ENCODE results near the gene ACSBG1. TPM values are rescaled to one million over a fixed set of nuclear protein-coding genes. Genes with fewer than 3 reads are reported as not detected.

Gene ACSBG1
- total and polyA plus RNA-seq, 2 of the 8 experiments (the other 6 are each of a cell fraction or from before 2014, with no cell fraction given), result 5.4 to 7.1 TPM

- FAIRE-seq (no peak), DNase-seq (ENCODE audit: low read depth in 1 of 2, low spot score in 2 of 2) (no peak)
- Histone ChIP-seq H3K9me3 (ENCODE audit: insufficient read depth in 2 of 2, low read depth in 1 of 2, low read length in 1 of 2) (no peaks in the 10 kb centered on the region), H2BK120ac (replicated peaks; ENCODE audit: low read depth, low read length) (no peak overlapping the region), H3K23me2 (ENCODE audit: low read depth, low read length) (no peaks in the 10 kb centered on the region), H2BK15ac (ENCODE audit: low read length) (no peak overlapping the region), H3K4me1 (replicated peaks in 1 of 4; ENCODE audit: control insufficient read depth in 3 of 4, insufficient read depth in 4 of 4, low read length in 3 of 4) (no peaks in the 10 kb centered on the region), H3K18ac (ENCODE audit: extremely low read depth, low read length) (no peak overlapping the region), H3K4me3 (ENCODE audit: extremely low read depth in 1 of 4, insufficient read depth in 2 of 4, low read depth in 3 of 4, low read length in 4 of 4) (no peak overlapping the region), H3K4me2 (ENCODE audit: insufficient read depth in 1 of 2, low read depth in 2 of 2, low read length in 2 of 2) (no peak overlapping the region), H3K27ac (ENCODE audit: low read depth, low read length) (no peak overlapping the region), H2AFZ (ENCODE audit: low read length) (no peak overlapping the region), H4K20me1 (replicated peaks in 1 of 2; ENCODE audit: control insufficient read depth in 1 of 2, insufficient read depth in 2 of 2, low read length in 2 of 2) (peaks cover 0 to 3% of the 10 kb centered on the region in 2 experiments), H4K8ac (ENCODE audit: extremely low read depth, insufficient read depth, low read length) (no peak overlapping the region), H4K5ac (ENCODE audit: insufficient read length, low read depth, low read length) (no peak overlapping the region), H2AK5ac (ENCODE audit: low read depth, low read length) (no peak overlapping the region), H3K14ac (ENCODE audit: insufficient read length) (no peak overlapping the region), H3K79me1 (ENCODE audit: low read depth, low read length) (no peaks in the 10 kb centered on the region), H2BK12ac (ENCODE audit: low read depth, low read length) (no peak overlapping the region), H2BK5ac (ENCODE audit: low read depth, low read length) (no peak overlapping the region), H3K23ac (ENCODE audit: insufficient read length) (no peak overlapping the region), H3K36me3 (ENCODE audit: control insufficient read depth in 2 of 4, insufficient read depth in 4 of 4, low read length in 3 of 4) (no peaks in the 10 kb centered on the region), H3K79me2 (ENCODE audit: control insufficient read depth in 1 of 2, insufficient read depth in 2 of 2, low read length in 2 of 2) (no peaks in the 10 kb centered on the region), H2BK20ac (ENCODE audit: low read length) (no peak overlapping the region), H3K27me3 (replicated peaks in 1 of 4; ENCODE audit: control insufficient read depth in 3 of 4, extremely low read depth in 1 of 4, insufficient read depth in 3 of 4, low read length in 3 of 4) (no peaks in the 10 kb centered on the region), H4K91ac (replicated peaks; ENCODE audit: insufficient read length, low read length) (no peak overlapping the region), H3K9ac (replicated peaks in 1 of 4; ENCODE audit: extremely low read depth in 1 of 4, low read depth in 3 of 4, low read length in 3 of 4) (no peak overlapping the region), H3K4ac (replicated peaks; ENCODE audit: insufficient read length, low read depth, low read length) (no peak overlapping the region), H3K56ac (replicated peaks; ENCODE audit: insufficient read length, low read depth, low read length) (no peak overlapping the region)
- ChIA-PET CTCF (ENCODE audit: partially characterized antibody) (interaction anchor here (0.6 to 19.5 kb wide), 35 partner anchors 11 to 1423 kb away, joined by 3 to 285 read pairs (median 5); partner anchors contain the start of gene ACSBG1), POLR2A (ENCODE audit: partially characterized antibody) (no interaction called here)
- WGBS, 2 experiments (ENCODE audit: extremely low coverage in 1 of 2, insufficient coverage in 1 of 2, insufficient read length in 1 of 2, insufficient replicate concordance in 2 of 2, low coverage in 1 of 2, low lambda C conversion rate in 2 of 2, missing lambda C conversion rate in 1 of 2), result 91% methylated on average over 6 of the region's 6 CpGs; no CpG with 5 or more reads in 1 of the 2 experiments
- TF ChIP-seq RBBP5 (IDR thresholded peaks at IDR 0.05; ENCODE audit: borderline replicate concordance, low read depth, low read length) (no peak), USF2 (IDR thresholded peaks at IDR 0.05; ENCODE audit: low read length) (no peak), RXRA (IDR thresholded peaks at IDR 0.05; ENCODE audit: insufficient read depth, low read depth, low read length) (no peak), SP1 (IDR thresholded peaks at IDR 0.05; ENCODE audit: low read depth, low read length) (no peak)
These were observed 56.3 kb downstream of the ACSBG1 start for GRCh38 chr15:78178064-78178463.

All from H1 (cell line).